Subcutaneous abdominal adipose tissue (tissue), 5 donors: ENCODE data around the gene POLR2L.

Source experiments
- H3K27ac ChIP-seq: one replicate; pipeline ENCODE4 v1.7.0; 2013; ENCODE audit warnings: low read depth, mild to moderate bottlenecking, inconsistent platforms, low read length, moderate library complexity
- H3K27me3 ChIP-seq, 5 donors: one replicate each; pipeline ENCODE4 v1.7.0; 2013; ENCODE audit warnings: low read length in 5 of 5, inconsistent platforms in 1 of 5; ENCODE audit not compliant: control insufficient read depth in 5 of 5, insufficient read depth in 4 of 5
- H3K36me3 ChIP-seq, 5 donors: one replicate each; pipeline ENCODE4 v1.7.0; 2013; ENCODE audit warnings: low read length in 5 of 5; ENCODE audit not compliant: control insufficient read depth in 5 of 5, insufficient read depth in 5 of 5
- H3K4me1 ChIP-seq, 5 donors: one replicate each; pipeline ENCODE4 v1.7.0; 2013; ENCODE audit warnings: low read length in 5 of 5, mild to moderate bottlenecking in 3 of 5, moderate library complexity in 1 of 5; ENCODE audit not compliant: control insufficient read depth in 5 of 5, insufficient read depth in 5 of 5
- H3K4me3 ChIP-seq, 5 donors: one replicate each; pipeline ENCODE4 v1.7.0; 2013; ENCODE audit warnings: low read length in 5 of 5, low read depth in 1 of 5
- H3K9ac ChIP-seq, 5 donors: one replicate each; pipeline ENCODE4 v1.7.0; 2013; ENCODE audit warnings: low read length in 5 of 5, mild to moderate bottlenecking in 4 of 5, moderate library complexity in 3 of 5
- H3K9me3 ChIP-seq, 5 donors: one replicate each; pipeline ENCODE4 v1.7.0; 2013; ENCODE audit warnings: low read length in 5 of 5; ENCODE audit not compliant: control insufficient read depth in 5 of 5
- donor health status: healthy.
- donor health status: healthy.
- donor health status: healthy.
- donor health status: healthy.
- donor health status: healthy.

Gene POLR2L

GRCh38 chr11:803770-804598 lies 38.3 kb downstream of the POLR2L start:
- H3K36me3 ChIP-seq: peaks cover 0 to 43% (median 23%) of the 10 kb centered on the region in 5 donors
- H3K27me3 ChIP-seq: no peaks in the 10 kb centered on the region
- no peaks in the 10 kb centered on the region for H3K9me3 ChIP-seq
- peak overlapping the region in 3 of 5 donors; percentile 56 to 71 (median 63) for H3K4me3 ChIP-seq
- H3K27ac ChIP-seq: no peak overlapping the region
- H3K9ac ChIP-seq: peak overlapping the region in 3 of 5 donors; percentile 33 to 73 (median 64)
- H3K4me1 ChIP-seq: peaks cover 2 to 25% (median 23%) of the 10 kb centered on the region in 5 donors

- H3K4me1 ChIP-seq: peaks cover 0 to 20% (median 19%) of the 10 kb centered on the region in 5 donors
These were observed 38.9 kb downstream of the POLR2L start for GRCh38 chr11:803467-803742.

GRCh38 chr11:802693-803466 lies 39.4 kb downstream of the POLR2L start:
- no peak overlapping the region for H3K27ac ChIP-seq
- H3K4me3 ChIP-seq: no peak overlapping the region
- peaks cover 0 to 20% (median 19%) of the 10 kb centered on the region in 5 donors for H3K4me1 ChIP-seq
- no peaks in the 10 kb centered on the region for H3K27me3 ChIP-seq
- peaks cover 0 to 44% (median 23%) of the 10 kb centered on the region in 5 donors for H3K36me3 ChIP-seq
- H3K9ac ChIP-seq: no peak overlapping the region
- H3K9me3 ChIP-seq: no peaks in the 10 kb centered on the region

More at GRCh38 chr11:803467-803742, 38.9 kb downstream of the POLR2L start:
- Histone ChIP-seq H3K4me3 (no peak overlapping the region), H3K27me3 (no peaks in the 10 kb centered on the region), H3K36me3 (peaks cover 0 to 44% (median 23%) of the 10 kb centered on the region in 5 donors), H3K9ac (no peak overlapping the region), H3K27ac (no peak overlapping the region), H3K9me3 (no peaks in the 10 kb centered on the region)

GRCh38 chr11:802018-802617 lies 40.2 kb downstream of the POLR2L start:
- Histone ChIP-seq H3K4me1 (peaks cover 0 to 28% (median 25%) of the 10 kb centered on the region in 5 donors), H3K9ac (no peak overlapping the region), H3K27me3 (no peaks in the 10 kb centered on the region), H3K36me3 (peaks cover 0 to 44% (median 23%) of the 10 kb centered on the region in 5 donors), H3K27ac (no peak overlapping the region), H3K9me3 (no peaks in the 10 kb centered on the region), H3K4me3 (no peak overlapping the region)

GRCh38 chr11:801097-801780 lies 41.1 kb downstream of the POLR2L start:
- Histone ChIP-seq H3K27me3 (no peaks in the 10 kb centered on the region), H3K27ac (no peak overlapping the region), H3K36me3 (peaks cover 0 to 44% (median 23%) of the 10 kb centered on the region in 5 donors), H3K4me1 (peaks cover 1 to 37% (median 34%) of the 10 kb centered on the region in 5 donors), H3K4me3 (no peak overlapping the region), H3K9ac (no peak overlapping the region), H3K9me3 (no peaks in the 10 kb centered on the region)

GRCh38 chr11:800473-800872 lies 41.9 kb downstream of the POLR2L start:
- H3K4me3 ChIP-seq: no peak overlapping the region
- H3K27ac ChIP-seq: no peak overlapping the region
- no peaks in the 10 kb centered on the region for H3K27me3 ChIP-seq
- no peak overlapping the region for H3K9ac ChIP-seq
- peaks cover 0 to 44% (median 23%) of the 10 kb centered on the region in 5 donors for H3K36me3 ChIP-seq
- peaks cover 1 to 41% (median 39%) of the 10 kb centered on the region in 5 donors for H3K4me1 ChIP-seq
- H3K9me3 ChIP-seq: no peaks in the 10 kb centered on the region

GRCh38 chr11:799641-800316 lies 42.5 kb downstream of the POLR2L start:
- H3K9ac ChIP-seq: no peak overlapping the region
- H3K27ac ChIP-seq: no peak overlapping the region
- peaks cover 1 to 45% (median 43%) of the 10 kb centered on the region in 5 donors for H3K4me1 ChIP-seq
- no peak overlapping the region for H3K4me3 ChIP-seq
- peaks cover 0 to 44% (median 23%) of the 10 kb centered on the region in 5 donors for H3K36me3 ChIP-seq
- no peaks in the 10 kb centered on the region for H3K9me3 ChIP-seq
- no peaks in the 10 kb centered on the region for H3K27me3 ChIP-seq

GRCh38 chr11:798093-798713 lies 44.1 kb downstream of the POLR2L start, which contains the start of gene SLC25A22:
TSS of gene SLC25A22 (minus strand) at chr11:798281. CDS start at chr11:795006, 3,275 bp downstream.
- Histone ChIP-seq H3K9ac (peak within 1 kb of the TSS; percentile 8 to 78 (median 52)), H3K27ac (peak within 1 kb of the TSS; percentile 69), H3K4me3 (peak within 1 kb of the TSS; percentile 56 to 80 (median 71)), H3K36me3 (peaks cover 0 to 42% (median 23%) of the 10 kb centered on the region in 5 donors), H3K27me3 (no peaks in the 10 kb centered on the region), H3K9me3 (no peaks in the 10 kb centered on the region), H3K4me1 (peaks cover 1 to 50% (median 35%) of the 10 kb centered on the region in 5 donors)
